ENCODE results near the gene OVOL3.

Gene OVOL3

DNA sequence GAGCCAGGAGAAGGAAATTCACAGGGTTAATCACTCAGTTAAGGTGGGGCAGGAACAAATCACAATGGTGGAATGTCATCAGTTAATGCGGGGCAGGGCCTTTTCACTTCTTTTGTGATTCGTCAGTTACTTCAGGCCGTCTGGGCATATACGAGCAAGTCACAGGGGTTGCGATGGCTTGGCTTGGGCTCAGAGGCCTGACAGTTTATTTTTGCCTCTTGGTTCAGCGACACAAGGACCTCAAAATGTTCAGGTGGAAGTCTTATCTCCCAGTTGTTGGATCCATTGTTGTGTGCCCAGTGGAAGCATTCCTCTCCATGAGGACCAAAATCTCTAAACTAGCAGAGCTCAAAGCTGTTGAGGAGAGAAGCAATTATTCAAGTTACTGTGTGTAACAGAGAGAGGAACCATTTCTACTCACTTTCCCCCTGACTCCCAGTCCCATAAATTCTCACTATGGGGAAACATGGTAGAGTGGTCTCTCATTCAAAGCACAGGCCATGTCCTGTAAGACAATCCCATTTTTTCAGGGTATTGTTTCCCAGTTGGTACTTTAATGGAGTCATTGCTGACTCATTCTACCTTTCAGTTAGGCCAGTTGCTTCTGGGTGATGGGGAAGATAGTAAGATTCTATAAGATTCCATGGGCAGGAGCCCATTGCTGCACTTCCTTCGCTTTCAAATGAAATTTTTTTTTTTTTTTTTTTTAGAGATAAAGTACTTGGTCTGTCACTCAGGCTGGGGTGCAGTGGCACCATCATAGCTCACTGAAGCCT, 50.1 kb downstream of the OVOL3 start:
- no peak for DNase-seq
